HepG2 (cell line): Measurements from ENCODE around the gene PIK3IP1. TPM values are rescaled to one million over a fixed set of nuclear protein-coding genes. Genes with fewer than 3 reads are reported as not detected.

Experiments
- ATAC-seq: fragments of 200-7000 bp; cut with Tn5 transposase; 3 replicates; pipeline ENCODE4 v1.9.1; 2020; ENCODE audit warnings: mild to moderate bottlenecking, moderate library complexity
- BruUV-seq: library from RNA; stranded (reverse); fragments of 400-500 nt; replicated peaks from 2 replicates; lab custom pipeline; 2021; lab: Mats Ljungman, UMichigan
- CTCF ChIA-PET: fragments of 300-600 bp; formaldehyde crosslinking; extraction: SDS; loops from one replicate; lab custom pipeline; 2021; ENCODE audit warnings: low total read pairs, inconsistent platforms, low intra/inter-chr PET ratio; lab: Yijun Ruan, JAX
- POLR2A ChIA-PET: fragments of 350-600 bp; sonication (Branson Sonifier 250); formaldehyde crosslinking; loops from one replicate; lab custom pipeline; 2020; ENCODE audit warnings: antibody characterized with exemption, inconsistent platforms; lab: Yijun Ruan, JAX
- DNase-seq: peaks from one replicate; pipeline ENCODE4 v3.0.0-alpha.2; 2015; ENCODE audit warnings: low spot score
- FAIRE-seq: peaks from 3 replicates; lab custom pipeline; 2011; peaks lifted over from hg19 to GRCh38; lab: Jason Lieb, UNC
- H2AFZ ChIP-seq: one replicate; pipeline ENCODE4 v1.6.1; 2011; ENCODE audit warnings: low read length, inconsistent platforms
- H3K27ac ChIP-seq: fragments of 300-600 bp; 3 replicates; pipeline ENCODE4 v1.8.0; 2011; ENCODE audit warnings: mixed run types, mild to moderate bottlenecking, mixed read lengths, low read length, inconsistent platforms; ENCODE audit not compliant: insufficient read depth; ENCODE audit errors: extremely low read length
- H3K27me3 ChIP-seq, 2 experiments: fragments of 200-600 bp in 1 of 2; 2 replicates in 1 of 2; 3 replicates in 1 of 2; pipeline versions ENCODE4 v1.6.0 to v1.8.0; 2011; ENCODE audit warnings: low read length in 2 of 2, mild to moderate bottlenecking in 2 of 2, moderate library complexity in 2 of 2, inconsistent platforms in 1 of 2; ENCODE audit not compliant: insufficient read depth in 2 of 2, control insufficient read depth in 1 of 2
- H3K36me3 ChIP-seq, 2 experiments: fragments of 200-600 bp in 1 of 2; replicated peaks in 1 of 2; 2 replicates in 1 of 2; 3 replicates in 1 of 2; pipeline versions ENCODE4 v1.5.1 to v1.8.0; 2011; ENCODE audit warnings: low read length in 2 of 2, inconsistent platforms in 1 of 2; ENCODE audit not compliant: insufficient read depth in 2 of 2, control insufficient read depth in 1 of 2
- H3K4me1 ChIP-seq: 2 replicates; pipeline ENCODE4 v1.5.1; 2012; ENCODE audit warnings: low read length, inconsistent platforms; ENCODE audit not compliant: insufficient read depth
- H3K4me2 ChIP-seq: 2 replicates; pipeline ENCODE4 v1.6.0; 2011; ENCODE audit warnings: low read depth, low read length, inconsistent platforms
- H3K4me3 ChIP-seq, 3 experiments: fragments of 200-600 bp in 1 of 3; sonication (generic), shearing (Covaris generic) in 1 of 3; replicated peaks in 1 of 3; 2 replicates each; pipeline ENCODE4 v1.5.1; 2011 to 2016; ENCODE audit warnings: low read length in 3 of 3, inconsistent platforms in 2 of 3, low read depth in 2 of 3, mild to moderate bottlenecking in 2 of 3, control low read depth in 1 of 3, mixed read lengths in 1 of 3; ENCODE audit not compliant: insufficient read depth in 1 of 3
- H3K79me2 ChIP-seq: one replicate; pipeline ENCODE4 v1.6.1; 2011; ENCODE audit warnings: low read length, inconsistent platforms; ENCODE audit not compliant: insufficient read depth
- H3K9ac ChIP-seq: 2 replicates; pipeline ENCODE4 v1.6.0; 2011; ENCODE audit warnings: mild to moderate bottlenecking, low read depth, low read length, inconsistent platforms; ENCODE audit not compliant: insufficient read depth
- H3K9me3 ChIP-seq: 2 replicates; pipeline ENCODE4 v1.5.1; 2012; ENCODE audit warnings: mild to moderate bottlenecking, low read length
- H4K20me1 ChIP-seq: 2 replicates; pipeline ENCODE4 v1.6.0; 2011; ENCODE audit warnings: inconsistent platforms, mild to moderate bottlenecking, low read length, moderate library complexity; ENCODE audit not compliant: insufficient read depth
- KAT8 ChIP-seq: IDR thresholded peaks from 2 replicates; pipeline ENCODE4 v1.6.1; 2016; ENCODE audit warnings: missing genetic modification reagents, missing compliant biosample characterization
- MED1 ChIP-seq: sonication (generic); formaldehyde crosslinking; IDR thresholded peaks from 2 replicates; pipeline ENCODE4 v1.4.0; 2020; ENCODE audit warnings: missing genetic modification reagents
- MED13 ChIP-seq: sonication (generic); formaldehyde crosslinking; IDR thresholded peaks from 2 replicates; pipeline ENCODE4 v1.5.0; 2020; ENCODE audit warnings: missing genetic modification reagents
- PRPF4 ChIP-seq: fragments of 200-400 bp; formaldehyde crosslinking; IDR thresholded peaks from 2 replicates; pipeline ENCODE4 v1.6.1; 2016; ENCODE audit warnings: low read length, low read depth; ENCODE audit not compliant: poor library complexity, severe bottlenecking
- RCOR2 ChIP-seq: IDR thresholded peaks from 2 replicates; pipeline ENCODE4 v1.6.1; 2016; ENCODE audit warnings: missing biosample characterization, missing genetic modification reagents
- TBP ChIP-seq: sonication (generic); formaldehyde crosslinking; IDR thresholded peaks from 2 replicates; pipeline ENCODE4 v1.5.0; 2020; ENCODE audit warnings: missing genetic modification reagents
- ZBTB44 ChIP-seq: sonication (generic); formaldehyde crosslinking; IDR thresholded peaks from 2 replicates; pipeline ENCODE4 v1.4.0; 2020; ENCODE audit warnings: missing genetic modification reagents
- ZNF264 ChIP-seq: sonication (generic); formaldehyde crosslinking; IDR thresholded peaks from 2 replicates; pipeline ENCODE4 v1.4.0; 2020; ENCODE audit warnings: missing genetic modification reagents
- ZNF296 ChIP-seq: sonication (generic); formaldehyde crosslinking; conservative IDR thresholded peaks from 2 replicates; pipeline ENCODE4 v1.5.0; 2020; ENCODE audit warnings: mild to moderate bottlenecking, missing genetic modification reagents
- ZNF333 ChIP-seq: sonication (generic); formaldehyde crosslinking; IDR thresholded peaks from 2 replicates; pipeline ENCODE4 v1.4.0; 2020; ENCODE audit warnings: mild to moderate bottlenecking, missing genetic modification reagents, borderline replicate concordance
- ZNF501 ChIP-seq: sonication (generic); formaldehyde crosslinking; IDR thresholded peaks from 2 replicates; pipeline ENCODE4 v1.5.1; 2020; ENCODE audit warnings: mild to moderate bottlenecking, moderate library complexity, missing genetic modification reagents
- ZNF557 ChIP-seq: sonication (generic); formaldehyde crosslinking; IDR thresholded peaks from 2 replicates; pipeline ENCODE4 v1.4.0; 2020; ENCODE audit warnings: missing genetic modification reagents
- ZNF720 ChIP-seq: sonication (generic); formaldehyde crosslinking; IDR thresholded peaks from 2 replicates; pipeline ENCODE4 v1.4.0; 2020; ENCODE audit warnings: missing genetic modification reagents
- ZNF740 ChIP-seq: sonication (generic); formaldehyde crosslinking; IDR thresholded peaks from 2 replicates; pipeline ENCODE4 v1.4.0; 2020; ENCODE audit warnings: missing genetic modification reagents
- ZNF816 ChIP-seq: sonication (generic); formaldehyde crosslinking; IDR thresholded peaks from 2 replicates; pipeline ENCODE4 v1.8.0; 2022; ENCODE audit warnings: missing genetic modification reagents, mild to moderate bottlenecking, borderline replicate concordance
- WGBS: methylation state at CpG from one replicate; pipeline ENCODE4 v1.1.6; 2017; ENCODE audit warnings: low lambda C conversion rate; 5-methylcytosine and 5-hydroxymethylcytosine counted together
- in situ Hi-C: cut with HindIII; loops from 2 replicates; pipeline ENCODE4 v1.10.0; 2017; ENCODE audit warnings: low pct_unique_long_range_greater_than_20kb; ENCODE audit not compliant: extremely low pct_ligation_motif_present
- intact Hi-C: fragments of 100-400 bp; cut with micrococcal nuclease; formaldehyde crosslinking; loops from one replicate; pipeline ENCODE4 v1.10.0; 2022; ENCODE audit not compliant: unreplicated experiment
- polyA plus RNA-seq, 8 experiments: library from polyadenylated mRNA; depleted of rRNA in 3 of 8; stranded (reverse) in 7 of 8; unstranded in 1 of 8; fragments of >200 nt; fragmentation: Illumina TruSeq in 4 of 8; extraction: Trizol in 4 of 8; gene quantifications; 2 replicates each; pipeline versions ENCODE4 v1.2.1 to v1.2.3, GENCODE V29; 2011 to 2016; ENCODE audit warnings: low read depth in 4 of 8, missing spikeins in 1 of 8, mixed read lengths in 1 of 8; ENCODE audit not compliant: insufficient read depth in 1 of 8
- total RNA-seq, 5 experiments: library from RNA; depleted of rRNA; stranded (reverse); fragments of >200 nt; fragmentation: Illumina TruSeq; extraction: Trizol; gene quantifications; 2 replicates each; pipeline ENCODE4 v1.2.3, GENCODE V29; 2016; ENCODE audit warnings: low read depth in 1 of 5
- TF ChIP-seq, protein P1 (sequence below): sonication (generic); formaldehyde crosslinking; IDR thresholded peaks from 2 replicates; pipeline ENCODE4 v1.4.0; 2020; ENCODE audit warnings: missing genetic modification reagents
- TF ChIP-seq, protein P2 (sequence below): sonication (generic); formaldehyde crosslinking; IDR thresholded peaks from 2 replicates; pipeline ENCODE4 v1.4.0; 2020; ENCODE audit warnings: low read depth, missing genetic modification reagents

The PIK3IP1 gene
- total and polyA plus RNA-seq, 2 of the 13 experiments (the other 11 are each of a cell fraction or from before 2014, with no cell fraction given), result 1.3 to 2.5 TPM

GRCh38 chr22:31244943-31245451 lies 47.3 kb downstream of the PIK3IP1 start:
- intact Hi-C loops (no loop called here), in situ Hi-C loops (no loop called here)
- peaks cover 9 to 65% of the 10 kb centered on the region in 2 experiments for H3K36me3 ChIP-seq
- H3K9me3 ChIP-seq, result no peaks in the 10 kb centered on the region
- H3K9ac ChIP-seq, result no peak overlapping the region
- H2AFZ ChIP-seq, result no peak overlapping the region
- H3K79me2 ChIP-seq, result peaks cover 47% of the 10 kb centered on the region
- no peak for DNase-seq
- TF ChIP-seq ZNF333 (CRISPR knock-in tag) (no peak), ZNF264 (CRISPR knock-in tag) (no peak), ZNF557 (no peak), ZNF720 (no peak), ZNF296 (CRISPR knock-in tag) (no peak), PRPF4 (no peak), ZBTB44 (CRISPR knock-in tag) (no peak), TBP (CRISPR knock-in tag) (no peak), MED1 (no peak), MED13 (CRISPR knock-in tag) (no peak), RCOR2 (CRISPR knock-in tag) (no peak), ZNF501 (CRISPR knock-in tag) (no peak), ZNF740 (CRISPR knock-in tag) (no peak), ZNF816 (CRISPR knock-in tag) (no peak), KAT8 (CRISPR knock-in tag) (no peak)
- TF ChIP-seq, protein P1, sequence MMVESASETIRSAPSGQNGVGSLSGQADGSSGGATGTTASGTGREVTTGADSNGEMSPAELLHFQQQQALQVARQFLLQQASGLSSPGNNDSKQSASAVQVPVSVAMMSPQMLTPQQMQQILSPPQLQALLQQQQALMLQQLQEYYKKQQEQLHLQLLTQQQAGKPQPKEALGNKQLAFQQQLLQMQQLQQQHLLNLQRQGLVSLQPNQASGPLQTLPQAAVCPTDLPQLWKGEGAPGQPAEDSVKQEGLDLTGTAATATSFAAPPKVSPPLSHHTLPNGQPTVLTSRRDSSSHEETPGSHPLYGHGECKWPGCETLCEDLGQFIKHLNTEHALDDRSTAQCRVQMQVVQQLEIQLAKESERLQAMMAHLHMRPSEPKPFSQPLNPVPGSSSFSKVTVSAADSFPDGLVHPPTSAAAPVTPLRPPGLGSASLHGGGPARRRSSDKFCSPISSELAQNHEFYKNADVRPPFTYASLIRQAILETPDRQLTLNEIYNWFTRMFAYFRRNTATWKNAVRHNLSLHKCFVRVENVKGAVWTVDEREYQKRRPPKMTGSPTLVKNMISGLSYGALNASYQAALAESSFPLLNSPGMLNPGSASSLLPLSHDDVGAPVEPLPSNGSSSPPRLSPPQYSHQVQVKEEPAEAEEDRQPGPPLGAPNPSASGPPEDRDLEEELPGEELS (CRISPR knock-in tag), result no peak
- TF ChIP-seq, protein P2, sequence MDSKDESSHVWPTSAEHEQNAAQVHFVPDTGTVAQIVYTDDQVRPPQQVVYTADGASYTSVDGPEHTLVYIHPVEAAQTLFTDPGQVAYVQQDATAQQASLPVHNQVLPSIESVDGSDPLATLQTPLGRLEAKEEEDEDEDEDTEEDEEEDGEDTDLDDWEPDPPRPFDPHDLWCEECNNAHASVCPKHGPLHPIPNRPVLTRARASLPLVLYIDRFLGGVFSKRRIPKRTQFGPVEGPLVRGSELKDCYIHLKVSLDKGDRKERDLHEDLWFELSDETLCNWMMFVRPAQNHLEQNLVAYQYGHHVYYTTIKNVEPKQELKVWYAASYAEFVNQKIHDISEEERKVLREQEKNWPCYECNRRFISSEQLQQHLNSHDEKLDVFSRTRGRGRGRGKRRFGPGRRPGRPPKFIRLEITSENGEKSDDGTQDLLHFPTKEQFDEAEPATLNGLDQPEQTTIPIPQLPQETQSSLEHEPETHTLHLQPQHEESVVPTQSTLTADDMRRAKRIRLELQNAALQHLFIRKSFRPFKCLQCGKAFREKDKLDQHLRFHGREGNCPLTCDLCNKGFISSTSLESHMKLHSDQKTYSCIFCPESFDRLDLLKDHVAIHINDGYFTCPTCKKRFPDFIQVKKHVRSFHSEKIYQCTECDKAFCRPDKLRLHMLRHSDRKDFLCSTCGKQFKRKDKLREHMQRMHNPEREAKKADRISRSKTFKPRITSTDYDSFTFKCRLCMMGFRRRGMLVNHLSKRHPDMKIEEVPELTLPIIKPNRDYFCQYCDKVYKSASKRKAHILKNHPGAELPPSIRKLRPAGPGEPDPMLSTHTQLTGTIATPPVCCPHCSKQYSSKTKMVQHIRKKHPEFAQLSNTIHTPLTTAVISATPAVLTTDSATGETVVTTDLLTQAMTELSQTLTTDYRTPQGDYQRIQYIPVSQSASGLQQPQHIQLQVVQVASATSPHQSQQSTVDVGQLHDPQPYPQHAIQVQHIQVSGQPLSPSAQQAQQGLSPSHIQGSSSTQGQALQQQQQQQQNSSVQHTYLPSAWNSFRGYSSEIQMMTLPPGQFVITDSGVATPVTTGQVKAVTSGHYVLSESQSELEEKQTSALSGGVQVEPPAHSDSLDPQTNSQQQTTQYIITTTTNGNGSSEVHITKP (CRISPR knock-in tag), result no peak
- no peak overlapping the region for H3K27ac ChIP-seq
- FAIRE-seq, result no peak
- no peak overlapping the region for H3K4me3 ChIP-seq
- H3K4me2 ChIP-seq, result no peak overlapping the region
- peaks cover 63% of the 10 kb centered on the region for H3K4me1 ChIP-seq
- ChIA-PET POLR2A (no interaction called here), CTCF (no interaction called here)
- WGBS, result 97% methylated on average over 7 of the region's 7 CpGs
- peaks cover 43% of the 10 kb centered on the region; the same call in 1 of the 2 replicates for H4K20me1 ChIP-seq
- no TSS peak for BruUV-seq
- no peak for ATAC-seq
- no peaks in the 10 kb centered on the region for H3K27me3 ChIP-seq
